Ovary (tissue), 9 donors: ENCODE data around the gene DAPK3. TPM values are rescaled to one million over a fixed set of nuclear protein-coding genes. Genes with fewer than 3 reads are reported as not detected.

Source experiments
- DNase-seq, 5 donors: peaks; one replicate each; pipeline ENCODE4 v3.0.0-alpha.2; 2019 to 2020
- H3K27ac ChIP-seq, 2 donors: fragments of 200-600 bp; one replicate each; pipeline versions ENCODE4 v1.5.1 to v1.8.0; 2019 to 2022
- H3K27me3 ChIP-seq: fragments of 200-600 bp; one replicate; pipeline ENCODE4 v1.8.0; 2022
- H3K36me3 ChIP-seq: fragments of 200-600 bp; sonication (generic); one replicate; pipeline ENCODE4 v1.5.1; 2019
- H3K4me1 ChIP-seq: one replicate; pipeline ENCODE4 v1.8.1; 2013; ENCODE audit warnings: mild to moderate bottlenecking, moderate library complexity; ENCODE audit not compliant: insufficient read depth
- H3K4me3 ChIP-seq: fragments of 200-600 bp; sonication (generic); one replicate; pipeline ENCODE4 v1.5.1; 2017
- H3K9me3 ChIP-seq, 2 donors: fragments of 200-600 bp in 1 of 2; sonication (generic) in 1 of 2; one replicate each; pipeline versions ENCODE4 v1.5.1 to v1.8.1; 2013 to 2019; ENCODE audit warnings: mild to moderate bottlenecking in 1 of 2, moderate library complexity in 1 of 2
- EP300 ChIP-seq: sonication (generic); formaldehyde crosslinking; IDR thresholded peaks from one replicate; pipeline ENCODE4 v1.6.1; 2017; ENCODE audit warnings: antibody characterized with exemption
- POLR2A ChIP-seq: fragments of 450-650 bp; IDR thresholded peaks from one replicate; pipeline ENCODE4 v1.6.1; 2017; ENCODE audit warnings: antibody characterized with exemption, mild to moderate bottlenecking, moderate library complexity
- WGBS, 3 donors: extraction: QIAGEN DNeasy Blood & Tissue Kit in 1 of 3; methylation state at CpG; one replicate each; pipeline versions ENCODE4 v1.1.5 to v1.1.7; 2013 to 2017; 5-methylcytosine and 5-hydroxymethylcytosine counted together
- intact Hi-C, 4 donors: fragments of 100-400 bp; cut with DNase I; formaldehyde crosslinking; loops; one replicate each; pipeline versions ENCODE4 v1.11.0 to v1.15.1; 2022 to 2023
- polyA plus RNA-seq, 2 donors: library from polyadenylated mRNA; stranded (reverse); fragments of 200-250 nt in 1 of 2; fragments of 350-450 nt in 1 of 2; fragmentation: Illumina TruSeq in 1 of 2; extraction: RNeasy Lipid Tissue Mini Kit (QIAGEN cat#74804) in 1 of 2; gene quantifications; one replicate each; pipeline ENCODE4 v1.2.3, GENCODE V29; 2013 to 2014
- total RNA-seq, 7 donors: library from RNA; depleted of rRNA in 2 of 7; stranded (reverse); fragments of >200 nt in 2 of 7; fragmentation: NEBNext Ultra II Directional in 3 of 7; extraction: Animal tissue kit (Norgen Biotek cat#: 25700) in 3 of 7; gene quantifications; one replicate each; pipeline versions ENCODE4 v1.1.0 to v1.2.4, GENCODE V29; 2016 to 2023
- TF ChIP-seq, protein P1 (sequence below), 3 donors: fragments of 450-650 bp in 2 of 3; fragments of 200-600 bp in 1 of 3; IDR thresholded peaks; one replicate each; pipeline versions ENCODE4 v1.5.1 to v1.8.0; 2016 to 2022; ENCODE audit warnings: antibody characterized with exemption in 3 of 3, mild to moderate bottlenecking in 1 of 3
- donor health status: DM: no; HTN: no; CAD: no; lungs with moderate emphysema.
- donor health status: DM: no; HTN: no; CAD: no.
- donor health status: Bipolar disorder and iron deficiency.
- donor health status: DM: yes; HTN: yes; CAD: no.
- donor health status: DM: no; HTN: no; CAD: no.
- donor health status: DM: yes; HTN: yes; CAD: no.

DAPK3 gene
- total and polyA plus RNA-seq, 9 donors: 8.3 to 101 (median 57.0) TPM

DNA sequence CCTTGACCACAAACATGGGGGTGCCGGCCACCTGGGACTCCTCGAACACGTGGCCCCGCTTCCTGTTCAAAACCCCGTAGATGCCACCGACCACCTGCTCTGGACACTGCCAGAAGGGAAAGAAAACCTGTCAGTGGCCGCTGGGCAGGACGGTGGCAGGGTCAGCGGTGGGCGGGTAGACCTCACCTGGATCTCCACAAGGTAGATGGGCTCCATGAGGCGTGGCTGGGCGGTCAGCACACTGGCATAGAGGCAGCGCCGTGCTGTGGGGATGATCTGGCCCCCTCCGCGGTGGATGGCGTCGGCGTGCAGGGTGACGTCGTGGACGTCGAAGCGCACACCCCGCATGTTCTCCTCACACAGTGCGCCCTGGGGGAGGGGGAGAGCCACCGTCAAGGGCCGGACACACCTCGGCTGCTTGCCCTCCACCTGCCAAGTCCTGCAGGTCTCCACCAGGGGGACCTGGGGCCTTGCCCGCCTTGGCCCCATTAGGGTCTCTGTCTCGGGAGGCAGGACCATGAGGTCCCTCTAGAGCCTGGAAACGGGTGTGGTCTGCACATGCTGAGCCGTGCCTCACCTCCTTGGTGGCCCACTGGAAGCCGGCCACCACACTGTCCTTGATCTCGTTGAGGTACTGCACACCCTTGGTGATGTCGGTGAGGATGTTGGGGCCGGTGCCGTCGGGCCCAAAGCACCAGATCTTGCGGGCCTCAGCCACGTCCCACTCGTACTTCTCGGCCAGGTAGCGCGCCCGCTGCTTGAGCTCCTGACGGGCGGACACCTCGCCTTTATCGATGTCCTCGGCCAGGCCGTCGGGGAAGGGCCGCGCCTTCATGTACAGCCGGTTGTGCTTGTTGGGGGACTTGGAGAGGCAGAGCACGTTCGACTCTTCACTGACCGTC, 6.6 kb upstream of the DAPK3 start:
- TF ChIP-seq, protein P1, sequence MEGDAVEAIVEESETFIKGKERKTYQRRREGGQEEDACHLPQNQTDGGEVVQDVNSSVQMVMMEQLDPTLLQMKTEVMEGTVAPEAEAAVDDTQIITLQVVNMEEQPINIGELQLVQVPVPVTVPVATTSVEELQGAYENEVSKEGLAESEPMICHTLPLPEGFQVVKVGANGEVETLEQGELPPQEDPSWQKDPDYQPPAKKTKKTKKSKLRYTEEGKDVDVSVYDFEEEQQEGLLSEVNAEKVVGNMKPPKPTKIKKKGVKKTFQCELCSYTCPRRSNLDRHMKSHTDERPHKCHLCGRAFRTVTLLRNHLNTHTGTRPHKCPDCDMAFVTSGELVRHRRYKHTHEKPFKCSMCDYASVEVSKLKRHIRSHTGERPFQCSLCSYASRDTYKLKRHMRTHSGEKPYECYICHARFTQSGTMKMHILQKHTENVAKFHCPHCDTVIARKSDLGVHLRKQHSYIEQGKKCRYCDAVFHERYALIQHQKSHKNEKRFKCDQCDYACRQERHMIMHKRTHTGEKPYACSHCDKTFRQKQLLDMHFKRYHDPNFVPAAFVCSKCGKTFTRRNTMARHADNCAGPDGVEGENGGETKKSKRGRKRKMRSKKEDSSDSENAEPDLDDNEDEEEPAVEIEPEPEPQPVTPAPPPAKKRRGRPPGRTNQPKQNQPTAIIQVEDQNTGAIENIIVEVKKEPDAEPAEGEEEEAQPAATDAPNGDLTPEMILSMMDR (IDR thresholded peaks at IDR 0.05): no peak
- TF ChIP-seq EP300: no peak
- TF ChIP-seq POLR2A: no peak
- Histone ChIP-seq H3K4me3 (no peak overlapping the region), H3K9me3 (no peaks in the 10 kb centered on the region), H3K4me1 (no peaks in the 10 kb centered on the region), H3K36me3 (no peaks in the 10 kb centered on the region), H3K27me3 (no peaks in the 10 kb centered on the region), H3K27ac (no peak overlapping the region)
- intact Hi-C loops: no loop called here
- 78 to 87% (median 81%) methylated on average over 58 to 59 of the region's 59 CpGs for WGBS, 3 donors
- peak; percentile 15 to 51 (median 38) for DNase-seq

DNA sequence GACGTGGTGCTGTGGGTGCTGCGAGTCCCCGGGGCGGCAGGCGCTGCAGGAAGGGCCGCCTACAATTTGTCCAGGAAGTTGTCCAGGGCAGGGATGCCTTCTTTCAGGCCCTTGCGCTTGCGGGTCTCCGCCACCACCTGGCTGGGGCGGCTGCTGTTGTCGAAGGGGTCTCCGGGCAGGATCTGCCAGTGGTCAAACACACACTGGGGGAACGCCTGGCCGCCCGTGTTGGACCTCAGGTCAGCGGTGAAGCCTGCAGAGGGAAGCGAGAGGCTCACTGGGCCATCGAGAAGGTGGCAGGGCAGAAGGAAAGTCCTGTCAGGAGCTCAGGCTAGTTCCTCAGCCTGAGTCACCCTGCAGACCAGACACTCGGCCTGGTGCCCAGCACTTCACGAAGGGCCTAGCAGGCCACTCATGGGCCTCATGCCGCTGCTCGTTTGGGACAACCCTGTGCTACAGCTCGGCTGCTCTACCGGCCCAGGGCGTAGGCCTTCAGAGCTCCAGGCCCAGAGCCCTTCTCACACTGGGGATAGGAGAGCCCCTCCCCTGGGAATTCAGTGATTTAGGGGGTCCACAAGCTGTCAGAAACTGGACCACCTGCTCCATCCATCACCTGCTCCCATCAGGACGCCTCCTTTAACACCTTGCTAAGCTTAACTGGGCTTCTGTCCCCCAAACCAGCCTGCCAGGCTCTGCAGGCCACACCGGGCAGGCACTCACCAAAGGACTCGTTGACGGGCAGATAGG, 5.8 kb upstream of the DAPK3 start:
- no peak overlapping the region for H3K27ac ChIP-seq
- DNase-seq: peak; percentile 13 to 71 (median 34)
- WGBS, 3 donors: 81 to 87% (median 82%) methylated on average over 24 to 29 of the region's 29 CpGs
- intact Hi-C loops: no loop called here
- H3K27me3 ChIP-seq: no peaks in the 10 kb centered on the region
- no peaks in the 10 kb centered on the region for H3K36me3 ChIP-seq
- H3K9me3 ChIP-seq: no peaks in the 10 kb centered on the region
- TF ChIP-seq, protein P1 (IDR thresholded peaks at IDR 0.05): no peak
- TF ChIP-seq EP300 (no peak), POLR2A (no peak)
- H3K4me1 ChIP-seq: no peaks in the 10 kb centered on the region
- H3K4me3 ChIP-seq: no peak overlapping the region

DNA sequence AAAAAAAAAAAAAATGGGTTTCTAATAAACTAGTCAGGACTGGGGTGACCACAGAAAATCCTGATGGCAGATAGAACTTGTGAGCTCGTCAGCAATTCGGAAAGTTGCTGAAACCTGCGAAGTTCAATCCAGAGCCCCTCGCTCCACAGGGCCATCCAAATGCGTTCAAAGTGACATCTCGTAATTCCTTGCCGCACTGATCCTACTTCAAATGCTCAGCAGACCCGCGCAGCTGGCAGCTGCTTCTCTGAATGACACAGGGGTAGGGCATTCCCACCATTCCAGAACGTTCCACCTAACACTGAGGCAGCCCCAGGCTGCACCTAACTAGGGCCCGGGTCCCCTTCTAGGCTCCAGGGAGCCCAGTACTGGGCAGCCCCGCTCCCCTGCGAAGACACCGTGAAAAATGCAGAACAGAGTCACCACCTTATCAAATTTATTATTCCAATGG, 4.8 kb upstream of the DAPK3 start:
- Histone ChIP-seq H3K27me3 (no peaks in the 10 kb centered on the region), H3K27ac (no peak overlapping the region), H3K36me3 (no peaks in the 10 kb centered on the region), H3K4me3 (no peak overlapping the region), H3K9me3 (no peaks in the 10 kb centered on the region), H3K4me1 (no peaks in the 10 kb centered on the region)
- TF ChIP-seq POLR2A: no peak
- TF ChIP-seq EP300: no peak
- TF ChIP-seq, protein P1 (IDR thresholded peaks at IDR 0.05): no peak
- intact Hi-C loops: no loop called here
- WGBS, 3 donors: 70 to 81% (median 71%) methylated on average over 14 of the region's 14 CpGs
- DNase-seq: peak in 3 of 5 donors; percentile 24 to 43 (median 32)

DNA sequence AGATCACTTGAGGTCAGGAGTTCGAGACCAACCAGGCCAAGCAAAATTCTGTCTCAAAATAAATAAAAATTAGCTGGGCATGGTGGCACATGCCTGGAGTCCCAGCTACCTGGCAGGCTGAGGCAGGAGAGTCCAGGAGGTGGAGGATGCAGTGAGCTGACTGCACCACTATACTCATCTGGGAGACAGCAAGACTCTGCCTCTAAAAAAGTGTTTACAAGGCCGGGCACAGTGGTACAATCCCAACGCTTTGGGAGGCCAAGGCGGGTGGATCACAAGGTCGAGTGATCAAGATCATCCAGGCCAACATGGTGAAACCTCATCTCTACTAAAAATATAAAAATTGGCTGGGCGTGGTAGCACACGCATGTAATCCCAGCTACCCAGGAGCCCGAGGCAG, 4.2 kb upstream of the DAPK3 start:
- intact Hi-C loops: no loop called here
- 68 to 78% (median 74%) methylated on average over 8 of the region's 8 CpGs for WGBS, 3 donors
- Histone ChIP-seq H3K36me3 (no peaks in the 10 kb centered on the region), H3K4me1 (no peaks in the 10 kb centered on the region), H3K4me3 (no peak overlapping the region), H3K27me3 (no peaks in the 10 kb centered on the region), H3K9me3 (no peaks in the 10 kb centered on the region), H3K27ac (no peak overlapping the region)
- peak in 2 of 5 donors; percentile 24 to 36 for DNase-seq
- TF ChIP-seq EP300 (no peak), POLR2A (no peak)
- TF ChIP-seq, protein P1 (IDR thresholded peaks at IDR 0.05): no peak
